HG03060 (cell line): ENCODE data around the gene PRR29.
"Not testable (repeated sequence)": the region's sequence is repeated elsewhere in the genome, so short reads cannot be mapped to it uniquely, and the experiment has no call there.

Experiments used
- ATAC-seq: cut with Tn5 transposase; IDR thresholded peaks from one replicate; pipeline ENCODE4 v1.9.1; 2021; ENCODE audit warnings: low read depth, moderate number of reproducible peaks; ENCODE audit not compliant: unreplicated experiment

PRR29 gene

DNA sequence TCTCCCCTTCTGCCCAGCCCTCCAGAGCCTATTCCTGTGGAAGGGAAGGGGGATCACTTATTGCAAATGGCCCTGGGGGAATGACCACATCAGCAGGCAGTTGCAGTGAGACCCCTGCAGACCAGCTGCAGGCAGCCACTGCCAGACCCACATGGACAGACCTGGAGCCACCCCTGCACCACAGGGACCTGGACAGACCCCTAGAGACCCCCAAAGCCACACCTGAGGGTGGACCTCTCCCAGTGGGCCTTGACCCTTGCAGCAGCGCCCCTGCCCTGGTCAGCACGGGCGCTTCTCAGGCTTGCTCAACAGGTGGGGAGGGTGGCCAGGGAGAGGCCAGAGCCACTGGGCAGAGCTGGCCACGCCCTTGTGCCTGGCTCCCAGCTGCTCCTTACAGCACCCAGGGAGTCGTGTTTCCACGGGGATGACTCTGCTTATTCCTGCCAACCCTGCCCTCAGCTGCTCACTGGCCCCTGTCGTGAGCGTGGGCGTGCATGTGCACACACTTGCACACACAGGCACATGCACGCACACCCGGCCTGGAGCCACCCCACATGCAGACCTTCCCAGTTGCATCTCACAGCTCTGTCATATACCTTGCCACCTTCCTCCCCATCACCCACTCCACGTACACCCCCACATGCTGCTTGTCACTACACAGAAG is 24.1 kb upstream of the PRR29 start:
- no peak for ATAC-seq

DNA sequence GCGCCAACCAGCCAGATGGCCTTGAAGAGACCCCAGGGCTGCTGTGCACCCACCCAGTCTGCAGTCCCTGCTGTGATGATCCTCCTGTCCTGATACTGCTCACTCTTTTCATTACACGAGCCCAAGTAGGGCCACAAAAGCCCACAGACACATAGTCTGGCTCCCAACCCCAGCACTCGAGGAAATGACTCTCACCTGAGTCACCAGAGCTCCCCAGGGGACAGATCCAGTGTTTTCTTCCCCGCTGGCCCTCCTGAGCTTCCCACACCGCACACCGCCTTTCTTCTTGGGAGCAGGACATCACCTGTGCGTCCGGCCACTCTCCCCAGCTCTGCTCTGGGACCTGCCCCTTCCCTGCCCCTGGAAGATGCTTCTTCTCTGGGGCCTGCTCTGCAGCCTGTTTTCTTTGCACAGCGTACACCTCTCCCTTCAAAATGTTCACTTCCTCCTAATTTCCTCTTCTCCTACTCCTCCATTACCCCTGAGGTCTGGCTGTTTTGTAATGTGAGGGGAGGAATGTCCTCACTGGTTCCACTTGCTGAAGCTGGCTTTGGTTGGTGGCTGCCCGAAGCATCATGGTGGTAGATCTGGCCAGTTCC is 23.5 kb upstream of the PRR29 start:
- ATAC-seq = no peak

DNA sequence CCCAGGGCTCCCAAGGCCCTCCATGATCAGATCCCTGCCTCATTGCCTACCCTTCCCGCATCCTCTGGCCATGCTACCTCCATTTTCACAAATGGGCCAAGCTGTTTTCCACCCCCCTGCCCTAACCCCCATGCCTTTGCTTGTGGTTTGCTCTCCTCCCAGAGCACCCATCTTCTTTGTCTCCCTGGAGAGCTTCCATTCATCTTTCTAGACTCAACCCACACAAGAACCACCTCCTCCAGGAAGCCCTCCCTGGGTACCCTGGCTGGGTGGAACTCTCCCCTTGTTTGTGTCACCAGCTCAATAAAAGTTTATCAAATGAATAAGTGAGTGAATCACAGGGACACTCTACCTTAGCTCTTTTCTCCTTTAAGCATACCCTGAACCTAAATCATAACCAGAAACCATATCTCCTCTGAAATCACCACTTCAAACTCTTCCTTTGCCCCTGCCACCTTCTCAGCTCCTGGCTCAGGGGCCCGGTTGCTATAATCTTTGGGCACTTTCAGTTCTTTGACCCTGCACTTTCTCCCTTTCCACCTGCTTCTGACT is 22.5 kb upstream of the PRR29 start:
- no peak for ATAC-seq

DNA sequence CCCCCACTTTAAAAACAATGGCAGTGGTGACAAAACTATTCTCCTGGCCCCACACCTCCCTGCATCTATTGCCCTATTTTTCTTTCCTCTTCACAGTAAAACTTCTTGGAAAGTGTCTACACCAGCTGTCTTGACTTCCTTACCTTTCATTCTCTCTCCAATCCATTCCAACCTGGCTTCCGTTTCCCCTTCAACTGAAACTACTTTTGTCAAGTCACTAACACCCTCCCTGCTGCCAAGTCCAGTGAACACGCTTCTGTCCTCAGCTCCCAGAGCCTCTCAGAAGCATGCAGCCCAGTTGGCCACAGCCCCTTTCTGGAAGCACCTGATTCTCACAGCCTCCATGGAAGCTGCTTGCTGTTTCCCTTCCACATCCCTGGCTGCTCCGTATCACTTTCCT is 21.4 kb upstream of the PRR29 start:
- no peak for ATAC-seq

- ATAC-seq = no peak
These were observed 19.6 kb upstream of the PRR29 start for GRCh38 chr17:63978272-63979200.

- not testable (repeated sequence) for ATAC-seq
These were observed 15.5 kb upstream of the PRR29 start for GRCh38 chr17:63982641-63983040.

- no peak for ATAC-seq
These were observed 14.8 kb upstream of the PRR29 start for GRCh38 chr17:63983320-63983719.

DNA sequence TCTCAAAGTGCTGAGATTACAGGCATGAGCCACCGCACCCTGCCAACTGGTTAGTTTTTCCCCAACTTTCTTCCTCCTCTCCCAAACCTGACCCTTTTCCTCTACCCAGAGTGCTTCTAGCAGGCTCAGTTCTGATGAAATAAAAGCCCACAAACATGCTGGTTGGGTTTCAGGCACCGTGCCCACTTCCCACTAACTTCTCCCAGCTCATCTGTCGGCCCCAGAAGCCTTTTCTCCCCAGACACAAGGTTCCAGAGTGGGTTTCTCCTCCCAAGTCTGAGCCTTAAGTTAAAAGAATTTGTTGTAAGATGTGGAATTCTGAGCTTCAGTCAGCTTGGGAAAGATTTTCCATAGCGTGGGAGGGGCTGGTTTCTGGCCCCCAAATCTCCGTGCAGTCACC is 13.9 kb upstream of the PRR29 start:
- ATAC-seq = no peak

DNA sequence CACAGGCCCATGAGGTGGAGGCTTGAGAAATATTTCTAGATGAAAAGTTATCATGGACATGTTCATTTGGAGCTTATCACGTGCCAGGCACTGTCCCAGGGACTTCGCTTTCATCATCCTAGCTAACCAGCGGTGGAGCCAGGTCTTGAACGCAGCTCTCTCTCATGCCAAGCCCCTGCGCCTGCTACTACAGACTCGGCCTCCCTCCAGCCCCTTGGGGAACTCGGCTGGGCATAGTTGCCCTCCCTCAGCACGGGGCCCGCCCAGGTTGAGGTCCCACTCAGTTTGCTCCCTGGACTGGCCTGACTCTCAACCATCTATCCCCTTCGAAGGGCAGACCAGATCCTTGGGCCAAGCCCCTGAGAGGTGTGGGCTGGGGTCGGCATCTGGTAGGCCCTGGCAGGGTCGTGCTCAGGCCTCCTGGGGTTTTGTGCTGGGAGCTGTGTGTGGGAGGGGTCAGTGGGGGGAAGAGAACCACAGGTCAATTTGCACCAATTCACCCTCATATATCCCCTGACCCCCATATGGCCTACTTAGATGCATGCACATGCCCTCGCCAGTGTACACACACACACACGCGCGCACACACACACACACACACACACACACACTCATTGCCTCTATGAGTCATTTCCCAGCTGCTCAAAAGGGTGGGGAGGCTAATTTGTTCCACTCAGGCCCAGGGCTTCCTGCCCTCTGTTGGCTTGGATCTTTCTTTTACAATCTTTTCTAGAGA is 13.3 kb upstream of the PRR29 start:
- no peak for ATAC-seq

DNA sequence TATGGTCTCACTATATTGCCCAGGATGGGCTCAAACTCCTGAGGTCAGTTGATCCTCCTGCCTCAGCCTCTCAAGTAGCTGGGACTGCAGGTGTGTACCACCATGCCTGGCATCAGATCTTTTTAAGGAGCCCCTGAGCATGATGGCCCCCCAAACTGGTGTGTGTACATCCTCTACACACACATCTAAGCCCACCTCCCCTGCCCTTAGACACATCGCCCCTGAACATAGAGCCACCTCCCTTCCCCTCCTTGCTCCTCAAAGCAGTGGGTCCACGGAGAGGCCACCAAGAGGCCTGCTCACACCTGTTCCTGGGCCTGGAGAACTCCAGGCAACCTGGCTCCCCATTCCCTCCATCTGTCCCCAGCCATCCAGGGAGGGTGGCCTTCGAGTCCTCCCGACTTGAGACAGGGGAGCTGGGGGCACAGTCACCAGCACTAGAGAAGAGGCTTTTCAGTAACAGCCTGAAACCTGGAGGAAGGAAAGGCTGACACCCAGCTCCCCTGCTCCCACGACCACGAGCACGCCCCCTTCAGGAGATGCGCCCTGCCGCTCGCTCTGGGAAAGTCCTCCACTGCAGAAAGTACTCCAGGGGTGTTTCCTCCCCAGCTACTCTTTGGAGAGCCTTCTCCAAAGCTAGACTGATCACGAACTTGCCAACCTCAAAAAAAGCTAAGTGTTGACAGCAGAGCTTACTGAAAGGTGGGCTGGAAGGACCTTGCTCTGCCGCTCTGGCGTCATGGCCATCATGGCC is 12.6 kb upstream of the PRR29 start:
- ATAC-seq = no peak

GRCh38 chr17:63986821-63987220 is 11.3 kb upstream of the PRR29 start:
- no peak for ATAC-seq

DNA sequence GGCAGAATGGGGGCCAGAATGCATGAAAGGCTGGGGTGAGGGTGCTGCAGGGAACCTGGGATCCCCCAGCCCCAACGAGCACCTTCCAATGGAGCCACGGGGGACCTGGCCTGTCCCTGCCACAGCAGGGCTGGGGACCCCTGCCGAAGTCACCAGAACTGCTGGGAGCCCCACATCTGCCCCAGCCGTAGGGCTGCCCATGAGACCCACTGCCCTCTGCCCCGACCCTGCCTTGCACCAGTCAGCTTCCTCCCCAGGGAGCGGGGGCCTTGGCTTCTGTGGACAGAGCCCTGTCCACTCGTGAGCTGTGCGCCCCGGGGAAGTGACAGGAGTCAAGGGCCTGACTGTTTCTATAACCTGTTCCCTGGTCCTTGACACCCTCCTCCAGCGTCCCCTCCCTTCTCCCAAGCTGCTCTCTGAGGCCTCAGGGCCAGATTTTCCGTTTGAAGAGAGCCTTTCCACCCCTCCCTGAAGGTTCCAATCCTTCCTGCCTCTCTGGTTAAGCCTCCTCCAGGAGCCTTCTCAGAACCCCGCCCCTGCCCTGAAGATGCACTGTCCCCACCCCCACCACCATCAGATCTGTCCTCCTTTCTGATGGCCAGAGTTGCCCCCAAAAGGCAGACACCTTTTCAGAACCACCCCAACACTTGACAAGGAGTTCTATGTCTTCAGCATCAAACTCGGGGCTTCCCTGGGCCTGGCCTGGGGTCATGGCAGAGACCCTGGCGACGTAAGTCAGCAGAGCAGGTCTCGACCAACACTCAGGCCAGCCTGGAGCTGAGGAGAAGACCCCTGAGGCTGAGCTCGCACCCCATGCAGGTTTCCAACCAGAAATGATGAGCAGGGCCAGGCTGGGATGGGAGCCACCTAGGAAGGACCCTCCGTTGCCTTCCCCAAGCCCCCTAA is 10.7 kb upstream of the PRR29 start:
- ATAC-seq = no peak

DNA sequence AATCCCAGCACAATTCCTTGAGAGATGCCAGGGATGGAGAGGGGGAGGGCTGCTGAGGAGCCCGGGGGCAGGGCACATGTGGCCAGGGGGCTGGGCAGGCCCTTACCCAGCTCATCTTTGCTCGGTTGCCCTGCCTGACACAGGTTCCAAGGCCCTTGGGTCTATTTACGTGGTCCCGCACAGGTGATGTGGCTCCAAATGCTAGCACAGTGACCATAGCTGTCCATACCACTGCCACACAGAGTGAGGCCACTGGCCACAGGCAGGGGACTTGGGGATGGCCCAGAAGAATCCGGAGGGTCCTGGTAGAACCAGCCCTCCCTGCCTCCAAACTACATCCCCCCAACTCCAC is 10.0 kb upstream of the PRR29 start:
- no peak for ATAC-seq

GRCh38 chr17:63988741-63989621 is 9.2 kb upstream of the PRR29 start:
- ATAC-seq = no peak

DNA sequence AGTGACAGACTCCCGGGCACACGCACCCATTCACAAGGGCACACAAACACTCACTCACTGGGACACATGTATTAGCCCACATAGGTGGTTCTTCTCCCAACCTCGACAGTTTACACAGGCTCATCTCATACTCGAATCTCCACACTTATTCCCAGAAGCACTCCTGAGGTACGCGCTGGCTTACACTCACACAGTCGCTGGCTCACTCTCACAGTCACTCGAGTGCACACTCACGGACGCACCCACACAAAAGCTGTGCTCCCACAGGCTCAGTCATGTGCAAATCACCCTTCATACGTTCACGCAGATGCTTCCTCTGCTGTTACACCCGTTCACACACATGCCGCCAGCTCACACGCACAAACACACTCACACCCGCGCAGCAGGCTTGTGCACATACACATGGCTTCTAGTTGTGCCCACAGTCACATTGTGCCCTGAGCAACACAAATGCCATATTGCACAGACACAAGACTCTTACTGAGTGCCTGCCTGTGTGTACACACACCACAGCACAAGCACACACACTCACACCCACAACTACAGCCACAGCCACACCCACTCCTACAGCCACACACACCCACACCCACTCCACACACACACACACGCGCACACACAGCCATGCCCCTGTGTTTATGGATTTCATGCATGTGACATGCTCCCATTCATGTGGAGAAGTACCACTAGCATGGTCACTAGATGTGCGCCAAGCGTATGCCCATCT is 8.4 kb upstream of the PRR29 start:
- no peak for ATAC-seq

- ATAC-seq = no peak
These were observed 6.5 kb upstream of the PRR29 start for GRCh38 chr17:63991611-63992010.

DNA sequence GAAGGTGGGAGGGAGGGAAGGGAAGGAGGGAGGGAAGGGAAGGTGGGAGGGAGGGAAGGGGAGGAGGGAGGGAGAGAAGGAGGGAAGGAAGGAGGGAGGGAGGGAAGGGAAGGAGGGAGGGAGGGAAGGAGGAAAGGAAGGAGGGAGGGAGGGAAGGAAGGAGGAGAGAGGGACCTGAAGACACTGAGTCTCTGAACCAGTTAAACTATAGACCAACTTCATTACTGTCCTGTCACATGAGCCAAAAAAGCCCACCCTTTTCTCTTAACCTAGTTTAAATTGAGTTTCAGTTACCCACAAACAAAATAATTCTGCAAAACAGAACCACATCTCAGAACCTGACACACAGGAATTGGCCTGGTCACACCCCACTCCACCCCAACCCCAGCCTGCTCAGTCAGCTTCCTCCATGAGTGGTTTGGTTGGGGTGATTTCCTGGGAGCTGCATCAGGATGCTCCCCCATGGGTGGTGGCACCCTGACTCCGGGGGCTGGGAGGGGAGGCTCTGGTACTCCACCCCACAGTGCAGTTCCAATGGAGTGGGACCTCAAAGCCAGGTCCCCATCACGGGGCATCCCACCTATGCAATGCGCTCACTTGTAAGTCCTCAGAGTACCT is 4.7 kb upstream of the PRR29 start:
- no peak for ATAC-seq
